8988T (cell line): ENCODE measurements around the gene COL20A1.
"Not testable (repeated sequence)": the region's sequence is repeated elsewhere in the genome, so short reads cannot be mapped to it uniquely, and the experiment has no call there.

ENCODE experiments used
- DNase-seq: peaks from one replicate; pipeline ENCODE4 v3.0.0; 2011

COL20A1 gene

GRCh38 chr20:63322146-63322932, 29.4 kb downstream of the COL20A1 start:
- DNase-seq, result no peak

GRCh38 chr20:63322933-63323273, 29.9 kb downstream of the COL20A1 start:
- DNase-seq, result no peak

- no peak for DNase-seq
These were observed 30.5 kb downstream of the COL20A1 start for GRCh38 chr20:63323357-63323981.

DNA sequence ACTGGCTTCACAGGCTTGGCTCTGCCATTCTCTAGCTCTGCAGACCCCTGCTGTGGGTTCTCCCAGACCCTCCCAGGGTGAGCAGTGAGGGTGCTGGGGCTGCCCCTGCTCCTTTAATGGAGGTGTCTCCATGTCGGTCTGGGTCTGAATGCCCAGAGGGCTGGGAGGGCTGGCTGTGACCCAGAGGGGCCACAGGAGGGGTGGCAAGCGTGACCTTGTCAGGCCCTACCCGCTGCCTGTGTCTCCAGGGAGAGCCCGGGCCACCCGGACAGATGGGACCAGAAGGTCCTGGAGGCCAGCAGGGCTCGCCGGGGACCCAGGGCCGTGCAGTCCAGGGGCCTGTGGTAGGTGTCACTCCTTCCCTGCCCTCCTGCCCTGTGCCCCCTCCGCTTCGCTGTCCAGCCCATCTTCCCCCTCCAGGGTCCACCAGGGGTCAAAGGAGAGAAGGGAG, 32.1 kb downstream of the COL20A1 start:
- no peak for DNase-seq

DNA sequence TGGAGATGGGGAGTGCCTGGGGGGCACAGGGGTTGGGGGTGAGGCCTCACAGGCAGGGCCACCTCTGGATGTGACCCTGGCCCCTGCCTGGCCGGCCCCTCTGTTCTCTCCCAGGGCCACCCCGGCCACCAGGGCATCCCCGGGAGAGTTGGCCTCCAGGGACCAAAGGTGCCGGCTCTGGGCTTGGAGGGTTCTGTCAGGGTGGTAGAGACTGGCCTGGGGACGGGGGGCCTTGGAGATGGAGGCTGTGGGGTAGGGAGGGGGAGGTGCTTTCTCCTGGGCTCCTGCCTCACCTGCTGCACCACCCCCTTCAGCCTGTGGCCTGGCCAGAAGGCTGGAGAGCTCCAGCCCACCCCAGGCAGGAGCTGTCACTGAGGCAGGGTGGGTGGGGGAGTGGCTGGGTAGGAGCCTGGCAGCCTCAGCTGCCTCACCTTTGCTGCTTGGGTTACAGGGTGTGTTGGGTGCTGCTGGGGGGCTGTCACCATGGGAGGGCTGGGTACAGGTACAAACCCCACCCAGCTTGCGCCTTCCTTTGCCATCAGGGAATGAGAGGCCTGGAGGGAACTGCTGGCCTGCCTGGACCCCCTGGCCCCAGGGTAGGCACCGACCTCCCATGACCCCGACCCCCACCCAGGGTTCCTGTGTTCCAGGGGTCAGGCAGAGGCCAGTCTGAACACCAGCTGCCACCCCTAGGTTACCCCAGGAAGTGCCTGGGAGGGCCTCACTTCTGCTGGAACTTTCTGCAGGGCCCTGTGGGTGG, 32.7 kb downstream of the COL20A1 start:
- DNase-seq, result no peak

DNA sequence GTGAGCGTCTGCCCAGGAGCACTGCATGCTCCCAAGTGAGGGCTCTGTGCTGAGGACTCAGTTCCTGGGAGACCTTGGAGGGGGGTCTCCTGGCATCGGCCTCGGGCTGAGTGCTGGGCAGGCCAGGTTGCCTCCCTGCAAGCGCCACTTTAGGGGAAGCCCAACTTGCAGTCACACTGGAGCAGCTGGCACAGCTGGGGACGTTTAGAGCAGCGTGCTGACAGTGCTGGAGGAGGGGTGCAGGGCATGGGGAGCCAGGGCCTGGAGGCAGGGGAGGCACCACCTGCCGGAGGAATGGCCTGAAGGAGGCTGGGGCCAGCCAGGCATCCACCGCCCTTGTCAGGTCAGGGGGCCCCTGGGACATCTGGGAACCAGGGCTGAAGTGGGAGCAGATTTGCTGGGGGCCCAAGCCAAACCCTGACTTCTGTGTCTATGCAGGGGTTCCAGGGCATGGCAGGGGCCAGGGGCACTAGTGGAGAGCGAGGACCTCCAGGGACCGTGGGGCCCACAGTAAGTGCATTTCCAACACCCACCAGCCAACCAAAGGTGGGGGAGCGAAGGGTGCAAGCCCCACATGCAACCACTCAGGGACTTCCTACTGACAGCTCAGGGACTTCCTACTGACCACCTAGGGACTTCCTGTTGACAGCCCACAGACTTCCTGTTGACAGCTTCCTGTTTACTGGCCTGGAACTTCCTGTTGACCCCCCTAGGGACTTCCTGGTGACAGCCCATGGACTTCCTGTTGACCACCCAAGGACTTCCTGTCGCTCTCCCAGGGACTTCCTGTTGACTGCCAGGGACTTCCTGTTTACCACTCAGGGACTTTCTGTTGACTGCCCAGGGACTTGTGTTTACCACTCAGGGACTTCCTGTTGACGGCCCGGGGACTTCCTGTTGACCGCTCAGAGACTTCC, 33.6 kb downstream of the COL20A1 start:
- DNase-seq, result no peak

DNA sequence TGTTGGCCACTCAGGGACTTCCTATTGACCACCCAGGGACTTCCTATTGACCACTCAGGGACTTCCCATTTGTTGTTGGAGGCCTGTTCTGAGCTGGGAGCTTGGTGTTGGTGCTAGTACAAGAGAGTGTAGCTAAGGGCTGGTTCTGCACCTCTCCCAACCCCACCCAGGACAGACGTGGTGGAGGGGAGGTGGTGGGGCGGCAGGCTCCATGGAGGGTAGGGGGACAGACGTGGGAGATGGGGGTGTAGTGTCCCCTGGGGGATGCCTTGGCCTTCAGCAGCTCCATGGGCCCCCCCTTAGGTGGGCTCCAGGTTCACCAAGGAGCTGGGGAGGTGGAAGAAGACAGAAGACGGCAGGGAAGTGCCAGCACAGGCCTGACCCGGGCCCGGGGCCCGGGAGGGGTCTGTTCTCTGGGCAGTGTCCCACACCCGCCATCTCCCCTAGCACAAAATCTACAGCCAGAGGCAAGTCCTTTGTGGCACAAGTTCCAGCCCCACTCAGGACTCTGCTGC, 34.3 kb downstream of the COL20A1 start:
- no peak for DNase-seq

DNA sequence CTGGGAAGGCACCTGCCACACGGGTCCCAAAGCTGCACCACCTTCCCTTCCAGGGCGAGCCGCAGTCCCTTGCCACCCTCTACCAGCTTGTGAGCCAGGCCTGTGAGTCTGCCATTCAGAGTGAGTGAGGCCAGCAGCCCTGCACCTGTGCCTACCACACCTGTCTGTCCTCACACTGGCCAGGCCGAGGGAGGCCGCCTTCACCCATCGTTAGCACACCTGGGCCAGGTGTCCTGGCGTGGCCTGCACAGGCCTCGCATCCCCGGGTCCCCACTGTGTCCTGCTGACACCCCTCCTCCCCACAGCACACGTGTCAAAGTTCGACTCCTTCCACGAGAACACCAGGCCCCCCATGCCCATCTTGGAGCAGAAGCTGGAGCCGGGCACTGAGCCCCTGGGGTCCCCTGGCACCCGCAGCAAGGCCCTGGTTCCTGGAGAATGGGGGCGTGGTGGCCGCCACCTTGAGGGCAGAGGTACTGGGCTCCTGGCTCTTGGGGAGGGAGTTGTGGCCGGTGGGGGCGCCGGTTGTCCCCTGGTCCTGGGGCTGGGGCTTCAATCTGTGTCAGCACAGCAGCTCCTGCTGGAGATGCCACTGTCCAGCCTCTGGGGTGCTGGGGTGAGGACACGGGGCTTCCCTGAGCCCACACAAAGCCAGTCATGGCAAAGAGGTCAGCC, 35.2 kb downstream of the COL20A1 start:
- no peak for DNase-seq

DNA sequence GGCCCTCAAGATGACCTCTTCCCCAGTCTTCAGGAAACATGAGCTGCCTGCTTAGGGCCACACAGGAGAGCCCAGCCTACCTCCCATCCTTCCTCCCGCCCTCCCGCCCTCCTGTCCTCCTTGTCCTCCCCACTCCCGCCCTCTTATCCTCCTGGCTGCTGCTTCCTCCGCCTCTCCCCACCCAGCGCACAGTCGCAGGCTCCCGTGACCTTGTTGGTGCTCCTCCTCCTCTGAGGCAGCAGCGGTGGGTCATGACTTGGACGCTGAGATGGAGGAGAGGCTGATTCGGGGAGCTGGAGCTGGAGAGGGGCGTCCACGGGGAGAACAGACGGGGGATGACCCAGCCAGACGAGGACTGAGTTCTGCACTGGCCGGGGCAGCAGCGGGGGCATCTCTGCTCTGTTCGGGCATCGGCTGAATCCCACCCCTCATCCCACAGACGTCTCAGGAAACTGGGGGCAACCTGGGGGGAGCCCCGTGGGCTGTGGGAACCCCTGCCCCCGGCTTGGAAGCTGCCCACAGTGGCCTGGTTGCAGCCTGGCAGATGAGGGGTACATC, 35.8 kb downstream of the COL20A1 start:
- DNase-seq, result no peak

DNA sequence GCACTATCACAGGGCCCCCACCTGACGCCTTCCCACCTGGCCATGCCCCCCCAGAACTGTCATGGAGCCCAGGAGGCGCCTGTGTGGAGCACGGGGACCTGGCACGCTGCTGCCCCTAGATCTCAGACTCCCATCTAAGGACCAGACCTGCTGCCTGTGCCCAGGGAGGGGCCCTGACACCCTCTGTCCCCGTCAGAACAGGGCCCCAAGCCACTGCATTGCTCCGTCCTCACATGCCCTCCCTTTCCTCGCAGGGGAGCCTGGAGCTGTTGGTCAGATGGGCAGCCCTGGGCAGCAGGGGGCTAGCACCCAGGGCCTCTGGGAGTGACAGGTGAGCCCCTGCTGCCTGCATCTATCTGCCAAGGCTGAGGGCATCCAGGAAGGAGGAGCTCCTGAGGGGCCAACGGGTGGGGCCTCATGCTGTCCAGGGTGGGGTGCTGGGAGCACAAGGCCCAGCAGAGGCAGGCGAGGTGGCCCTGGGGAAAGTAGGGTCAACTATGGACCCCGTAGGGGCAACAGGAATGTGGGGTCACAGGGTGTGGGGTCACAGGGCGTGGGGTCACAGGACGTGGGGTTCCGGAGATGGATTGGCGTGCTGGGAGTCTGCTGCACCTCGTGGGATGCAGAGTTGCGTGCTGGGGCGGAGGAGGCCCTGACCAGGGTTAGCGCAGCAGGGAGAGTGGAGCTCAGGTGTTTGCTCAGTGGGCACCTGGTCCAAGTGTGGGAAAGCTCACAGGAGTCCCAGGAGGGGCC, 36.5 kb downstream of the COL20A1 start:
- no peak for DNase-seq

- no peak for DNase-seq
These were observed 37.2 kb downstream of the COL20A1 start for GRCh38 chr20:63330084-63330760.

- DNase-seq, result no peak
These were observed 38.0 kb downstream of the COL20A1 start for GRCh38 chr20:63330940-63331339.

DNA sequence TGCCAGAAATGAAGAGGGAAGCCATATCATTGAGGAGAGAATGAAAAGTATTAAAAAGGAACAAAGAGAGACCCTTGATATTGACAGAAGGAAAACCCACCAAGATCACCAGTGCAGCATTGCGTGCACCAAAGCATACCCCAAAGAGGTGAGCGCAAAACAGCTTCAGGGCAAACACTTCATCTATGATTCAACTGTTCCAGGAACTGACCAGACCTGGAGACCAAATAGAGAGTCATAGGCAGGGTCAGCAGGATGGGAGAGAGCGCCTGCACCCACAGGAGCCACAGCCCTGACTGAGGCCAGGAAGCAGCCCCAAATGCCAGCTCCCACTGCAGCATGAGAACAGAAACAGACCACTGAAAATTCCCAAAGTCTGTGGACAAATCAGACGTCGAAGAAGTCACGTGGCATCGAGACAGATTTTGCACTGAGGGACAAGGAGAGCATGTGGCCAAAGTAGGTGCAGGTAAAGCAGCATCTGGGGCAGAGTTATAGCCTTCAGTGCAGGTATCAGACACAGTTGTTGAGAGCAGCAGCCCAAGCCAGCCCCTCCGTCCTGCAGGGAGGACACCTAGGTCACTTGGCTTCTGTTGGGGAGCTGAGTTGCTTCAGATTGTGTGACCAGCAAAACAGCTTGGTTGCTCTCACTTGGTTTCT, 38.9 kb downstream of the COL20A1 start:
- DNase-seq, result no peak

GRCh38 chr20:63332488-63333240, 39.7 kb downstream of the COL20A1 start:
- DNase-seq, result no peak

- no peak for DNase-seq
These were observed 40.4 kb downstream of the COL20A1 start for GRCh38 chr20:63333241-63333836.

- DNase-seq, result no peak
These were observed 41.4 kb downstream of the COL20A1 start for GRCh38 chr20:63334356-63334755.

GRCh38 chr20:63335060-63335459, 42.1 kb downstream of the COL20A1 start:
- DNase-seq, result not testable (repeated sequence)

- no peak for DNase-seq
These were observed 42.7 kb downstream of the COL20A1 start for GRCh38 chr20:63335711-63336110.
